Stomach (tissue), 9 donors: Measurements from ENCODE around the gene NDP. TPM values are rescaled to one million over a fixed set of nuclear protein-coding genes. Genes with fewer than 3 reads are reported as not detected.

ENCODE experiments used
- DNase-seq, 2 donors: peaks; one replicate each; pipeline versions ENCODE4 v3.0.0 to v3.0.0-alpha.2; 2013 to 2019
- H3K27ac ChIP-seq, 5 donors: fragments of 200-600 bp in 4 of 5; sonication (generic) in 4 of 5; one replicate each; pipeline ENCODE4 v1.5.1; 2013 to 2019; ENCODE audit warnings: mild to moderate bottlenecking in 1 of 5, moderate library complexity in 1 of 5
- H3K27me3 ChIP-seq, 3 donors: fragments of 200-600 bp; sonication (generic); one replicate each; pipeline ENCODE4 v1.5.1; 2017 to 2019; ENCODE audit warnings: mixed run types in 1 of 3
- H3K36me3 ChIP-seq, 4 donors: fragments of 200-600 bp; sonication (generic); 1 replicate in 3 of 4; 2 replicates in 1 of 4; pipeline ENCODE4 v1.5.1; 2016 to 2019
- H3K4me1 ChIP-seq, 4 donors: fragments of 200-600 bp; sonication (generic); one replicate each; pipeline ENCODE4 v1.5.1; 2016 to 2019
- H3K4me3 ChIP-seq, 4 donors: fragments of 200-600 bp; sonication (generic) in 3 of 4; one replicate each; pipeline ENCODE4 v1.5.1; 2016 to 2019; ENCODE audit warnings: mild to moderate bottlenecking in 1 of 4
- H3K9me3 ChIP-seq, 4 donors: fragments of 200-600 bp; sonication (generic); one replicate each; pipeline ENCODE4 v1.5.1; 2016 to 2019
- CTCF ChIP-seq, 7 experiments: fragments of 450-650 bp in 4 of 7; fragments of 200-600 bp in 3 of 7; sonication (generic) in 3 of 7; IDR thresholded peaks; one replicate each; pipeline ENCODE4 v1.5.1; 2016 to 2019; ENCODE audit warnings: antibody characterized with exemption in 7 of 7, control low read depth in 2 of 7, mild to moderate bottlenecking in 1 of 7
- EP300 ChIP-seq: sonication (generic); formaldehyde crosslinking; IDR thresholded peaks from one replicate; pipeline ENCODE4 v1.6.1; 2017; ENCODE audit warnings: antibody characterized with exemption
- POLR2A ChIP-seq, 4 donors: fragments of 450-650 bp; IDR thresholded peaks; one replicate each; pipeline ENCODE4 v1.6.1; 2016; ENCODE audit warnings: antibody characterized with exemption in 4 of 4, control low read depth in 2 of 4, mild to moderate bottlenecking in 1 of 4, moderate library complexity in 1 of 4
- POLR2AphosphoS5 ChIP-seq, 3 donors: sonication (generic); formaldehyde crosslinking; IDR thresholded peaks; one replicate each; pipeline ENCODE4 v1.6.1; 2016; ENCODE audit warnings: antibody characterized with exemption in 3 of 3
- WGBS, 5 donors: extraction: QIAGEN DNeasy Blood & Tissue Kit in 3 of 5; methylation state at CpG; one replicate each; pipeline versions ENCODE4 v1.1.5 to v1.1.7; 2013 to 2018; 5-methylcytosine and 5-hydroxymethylcytosine counted together
- intact Hi-C: fragments of 100-400 bp; cut with DNase I; formaldehyde crosslinking; loops from one replicate; pipeline ENCODE4 v1.15.1; 2023; ENCODE audit warnings: low total_unique reads
- polyA plus RNA-seq, 3 donors: library from polyadenylated mRNA; stranded (reverse); fragments of 200-250 nt; gene quantifications; one replicate each; pipeline ENCODE4 v1.2.3, GENCODE V29; 2013
- total RNA-seq, 5 donors: library from RNA; depleted of rRNA; stranded (reverse); fragments of >200 nt; gene quantifications; one replicate each; pipeline versions ENCODE4 v1.1.0 to v1.2.3, GENCODE V29; 2014 to 2016
- donor health status: healthy with polysubstance abuse.
- donor health status: Bipolar disorder and iron deficiency.
- donor health status: healthy.

Gene NDP
- total and polyA plus RNA-seq, 8 donors: 0.15 to 0.73 (median 0.19) TPM; not detected in 5

GRCh38 chrX:43963726-43964125 is 9.5 kb downstream of the NDP start:
- H3K27me3 ChIP-seq: no peaks in the 10 kb centered on the region
- H3K27ac ChIP-seq: no peak overlapping the region
- no peak for TF ChIP-seq POLR2A (IDR thresholded peaks at IDR 0.05)
- no peak for TF ChIP-seq POLR2AphosphoS5 (IDR thresholded peaks at IDR 0.05)
- TF ChIP-seq EP300: no peak
- TF ChIP-seq CTCF (IDR thresholded peaks at IDR 0.05): no peak
- no peaks in the 10 kb centered on the region for H3K36me3 ChIP-seq
- no peak for DNase-seq
- H3K4me1 ChIP-seq: no peaks in the 10 kb centered on the region
- peaks cover 0 to 8% (median 0%) of the 10 kb centered on the region in 4 donors for H3K9me3 ChIP-seq
- intact Hi-C loops: loop anchor here (5.0 kb wide), 1 partner anchor 284 kb away; no protein-coding TSS in a partner anchor
- WGBS, 5 donors: 70 to 100% (median 91%) methylated on average over 2 to 3 of the region's 3 CpGs
- no peak overlapping the region for H3K4me3 ChIP-seq

DNA sequence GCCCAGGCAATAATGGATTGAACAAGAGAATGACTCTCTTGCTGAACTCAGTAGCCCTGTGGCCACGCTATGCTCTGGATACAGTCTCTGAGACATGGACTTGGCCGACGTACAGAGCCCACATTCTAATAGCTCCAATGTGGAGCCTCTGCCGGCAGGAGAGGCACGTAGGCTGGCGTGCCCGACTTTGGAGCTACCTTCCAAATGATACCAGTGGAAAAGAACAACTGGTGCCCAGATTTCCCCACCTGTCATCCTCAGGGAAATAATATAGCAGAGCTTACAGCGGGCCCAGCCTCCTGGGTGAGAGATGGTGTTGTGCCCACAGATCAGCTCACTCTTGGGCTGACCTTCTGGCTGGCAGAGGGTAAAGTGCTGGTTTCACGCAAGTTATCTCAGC is 10.6 kb downstream of the NDP start:
- Histone ChIP-seq H3K4me3 (no peak overlapping the region), H3K27me3 (peaks cover 0 to 2% (median 2%) of the 10 kb centered on the region in 3 donors), H3K9me3 (peaks cover 0 to 8% (median 0%) of the 10 kb centered on the region in 4 donors), H3K27ac (no peak overlapping the region), H3K4me1 (no peaks in the 10 kb centered on the region), H3K36me3 (no peaks in the 10 kb centered on the region)
- DNase-seq: no peak
- intact Hi-C loops: loop anchor here (5.0 kb wide), 1 partner anchor 285 kb away; no protein-coding TSS in a partner anchor
- WGBS, 5 donors: 83 to 92% (median 90%) methylated on average over 9 of the region's 9 CpGs
- no peak for TF ChIP-seq POLR2A (IDR thresholded peaks at IDR 0.05)
- no peak for TF ChIP-seq EP300
- no peak for TF ChIP-seq CTCF (IDR thresholded peaks at IDR 0.05)
- TF ChIP-seq POLR2AphosphoS5 (IDR thresholded peaks at IDR 0.05): no peak

GRCh38 chrX:43961699-43962098 is 11.5 kb downstream of the NDP start:
- intact Hi-C loops: loop anchor here (5.0 kb wide), 1 partner anchor 286 kb away; no protein-coding TSS in a partner anchor
- Histone ChIP-seq H3K4me3 (no peak overlapping the region), H3K36me3 (no peaks in the 10 kb centered on the region), H3K27ac (no peak overlapping the region), H3K9me3 (peaks cover 0 to 8% (median 0%) of the 10 kb centered on the region in 4 donors), H3K27me3 (peaks cover 0 to 3% (median 2%) of the 10 kb centered on the region in 3 donors), H3K4me1 (no peaks in the 10 kb centered on the region)
- TF ChIP-seq CTCF (IDR thresholded peaks at IDR 0.05) (no peak), EP300 (no peak), POLR2A (IDR thresholded peaks at IDR 0.05) (no peak), POLR2AphosphoS5 (IDR thresholded peaks at IDR 0.05) (no peak)
- DNase-seq: no peak
- WGBS, 5 donors: 43 to 66% (median 53%) methylated on average over 2 of the region's 2 CpGs

DNA sequence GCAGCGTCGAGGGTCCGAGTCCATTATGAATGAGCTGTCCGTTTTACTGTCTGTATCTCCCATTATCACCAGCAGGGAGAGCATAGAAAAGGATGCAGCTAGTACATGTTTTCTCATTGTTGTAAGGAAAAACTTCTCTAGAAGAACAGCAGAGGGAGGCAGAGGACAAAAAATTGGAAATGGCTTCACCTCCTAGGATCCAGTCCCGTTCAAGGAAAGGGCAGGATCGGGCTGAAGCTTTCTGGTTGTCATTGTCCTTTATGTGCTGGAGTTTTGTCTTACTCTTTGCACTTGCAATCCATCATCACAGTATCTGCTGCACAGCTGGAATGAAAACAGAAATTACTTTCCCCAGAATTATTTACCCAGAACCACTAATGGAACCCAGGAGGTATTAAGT is 14.7 kb downstream of the NDP start:
- Histone ChIP-seq H3K9me3 (peaks cover 0 to 8% (median 0%) of the 10 kb centered on the region in 4 donors), H3K27me3 (peaks cover 0 to 3% (median 2%) of the 10 kb centered on the region in 3 donors), H3K4me1 (no peaks in the 10 kb centered on the region), H3K36me3 (no peaks in the 10 kb centered on the region), H3K27ac (no peak overlapping the region), H3K4me3 (no peak overlapping the region)
- intact Hi-C loops: no loop called here
- WGBS, 5 donors: 0 to 4% (median 2%) methylated on average over 6 of the region's 6 CpGs
- TF ChIP-seq POLR2A (IDR thresholded peaks at IDR 0.05): no peak
- peak in 5 of 7 experiments; percentile 43 to 85 (median 55) for TF ChIP-seq CTCF (IDR thresholded peaks at IDR 0.05)
- TF ChIP-seq POLR2AphosphoS5 (IDR thresholded peaks at IDR 0.05): peak in 1 of 3 donors; percentile 6
- peak in 1 of 2 donors; percentile 92 for DNase-seq
